Measurements from ENCODE around the gene EPS8. TPM values are rescaled to one million over a fixed set of nuclear protein-coding genes. Genes with fewer than 3 reads are reported as not detected.

EPS8 gene
- polyA plus RNA-seq, 1 donor (not counting 4 experiments of a cell fraction or from before 2014, with no cell fraction given): 4.0 TPM

DNA sequence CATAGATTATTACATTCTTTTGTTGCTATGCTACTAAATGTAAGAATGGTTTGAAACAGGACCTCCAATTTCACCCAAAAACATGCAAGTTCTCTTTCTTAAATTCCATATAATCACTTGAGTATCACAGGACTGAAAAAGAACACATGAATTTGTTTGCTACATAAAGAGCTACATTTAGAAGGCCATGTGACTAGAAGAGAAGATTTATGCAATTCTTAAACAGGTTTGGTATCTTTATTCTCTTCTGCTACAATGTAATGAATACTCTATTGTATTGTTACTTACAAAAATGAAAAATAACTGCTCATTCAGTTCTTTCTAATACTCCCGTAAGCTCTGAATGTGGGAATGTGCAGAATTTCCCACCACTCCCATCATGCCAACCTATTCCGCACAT is 9.3 kb downstream of the EPS8 start:
- Histone ChIP-seq H3K27ac (ENCODE audit: control insufficient read depth, insufficient read depth, low read length) (no peak overlapping the region), H2AFZ (ENCODE audit: control insufficient read depth, low read length) (no peak overlapping the region), H3K4me3 (ENCODE audit: control insufficient read depth in 2 of 3, extremely low read depth in 1 of 3, insufficient read depth in 2 of 3, low read depth in 1 of 3, low read length in 3 of 3) (no peak overlapping the region), H3K79me2 (ENCODE audit: control insufficient read depth, insufficient read depth, low read length) (no peaks in the 10 kb centered on the region), H3K4me2 (ENCODE audit: control insufficient read depth, extremely low read depth, insufficient read depth, low read depth, low read length) (no peak overlapping the region), H3K27me3 (ENCODE audit: control insufficient read depth, extremely low read depth, insufficient read depth, low read length) (no peaks in the 10 kb centered on the region), H3K9ac (ENCODE audit: control insufficient read depth, extremely low read depth, insufficient read depth, low read length) (no peak overlapping the region), H3K4me1 (ENCODE audit: control insufficient read depth, extremely low read depth, insufficient read depth, low read length) (no peaks in the 10 kb centered on the region), H4K20me1 (ENCODE audit: control insufficient read depth, extremely low read depth, insufficient read depth, low read length) (no peaks in the 10 kb centered on the region), H3K36me3 (ENCODE audit: control insufficient read depth in 2 of 2, extremely low read depth in 1 of 2, insufficient read depth in 2 of 2, low read length in 2 of 2) (no peaks in the 10 kb centered on the region), H3K9me3 (ENCODE audit: control insufficient read depth, low read depth, low read length) (no peaks in the 10 kb centered on the region), H3K9me1 (ENCODE audit: control insufficient read depth, extremely low read depth, insufficient read depth, low read length) (no peaks in the 10 kb centered on the region)
- DNase-seq (ENCODE audit: low read depth, low spot score) (no peak), FAIRE-seq (no peak)
- TF ChIP-seq CTCF (optimal IDR thresholded peaks at IDR 0.05 in 1 of 3, IDR thresholded peaks at IDR 0.05 in 1 of 3, conservative IDR thresholded peaks at IDR 0.05 in 1 of 3; ENCODE audit: extremely low read depth in 1 of 3, insufficient read depth in 2 of 3, low read length in 3 of 3): no peak
- TF ChIP-seq EZH2 (IDR thresholded peaks at IDR 0.05; ENCODE audit: low read length): no peak
- dilution Hi-C loops (cut with MboI; ENCODE audit: extremely low pct_ligation_motif_present, low sequenced_read_pairs): no loop called here

DNA sequence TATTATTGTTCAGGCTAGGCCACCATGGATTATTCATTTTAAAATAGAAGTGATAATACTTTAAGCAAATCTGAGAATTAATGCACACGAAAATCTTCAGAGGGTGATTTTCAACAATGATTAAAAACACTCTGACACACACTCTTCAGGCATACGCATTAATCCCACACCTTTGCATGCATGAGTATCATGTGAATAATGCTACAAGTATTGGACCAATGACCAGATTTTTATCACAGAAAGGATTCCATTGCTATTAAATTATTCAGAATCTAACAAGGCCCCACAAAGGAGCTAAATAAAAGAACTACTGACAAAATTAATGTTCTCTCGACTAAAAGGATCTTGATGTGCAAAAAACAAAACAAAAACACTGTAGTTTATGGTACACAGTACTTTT is 11.1 kb downstream of the EPS8 start:
- Histone ChIP-seq H3K4me2 (ENCODE audit: control insufficient read depth, extremely low read depth, insufficient read depth, low read depth, low read length) (no peak overlapping the region), H3K9ac (ENCODE audit: control insufficient read depth, extremely low read depth, insufficient read depth, low read length) (no peak overlapping the region), H3K36me3 (ENCODE audit: control insufficient read depth in 2 of 2, extremely low read depth in 1 of 2, insufficient read depth in 2 of 2, low read length in 2 of 2) (no peaks in the 10 kb centered on the region), H3K27ac (ENCODE audit: control insufficient read depth, insufficient read depth, low read length) (no peak overlapping the region), H2AFZ (ENCODE audit: control insufficient read depth, low read length) (no peak overlapping the region), H4K20me1 (ENCODE audit: control insufficient read depth, extremely low read depth, insufficient read depth, low read length) (no peaks in the 10 kb centered on the region), H3K4me3 (ENCODE audit: control insufficient read depth in 2 of 3, extremely low read depth in 1 of 3, insufficient read depth in 2 of 3, low read depth in 1 of 3, low read length in 3 of 3) (no peak overlapping the region), H3K27me3 (ENCODE audit: control insufficient read depth, extremely low read depth, insufficient read depth, low read length) (no peaks in the 10 kb centered on the region), H3K9me1 (ENCODE audit: control insufficient read depth, extremely low read depth, insufficient read depth, low read length) (no peaks in the 10 kb centered on the region), H3K4me1 (ENCODE audit: control insufficient read depth, extremely low read depth, insufficient read depth, low read length) (no peaks in the 10 kb centered on the region), H3K9me3 (ENCODE audit: control insufficient read depth, low read depth, low read length) (no peaks in the 10 kb centered on the region), H3K79me2 (ENCODE audit: control insufficient read depth, insufficient read depth, low read length) (no peaks in the 10 kb centered on the region)
- DNase-seq (ENCODE audit: low read depth, low spot score): no peak
- no peak for TF ChIP-seq CTCF (optimal IDR thresholded peaks at IDR 0.05 in 1 of 3, IDR thresholded peaks at IDR 0.05 in 1 of 3, conservative IDR thresholded peaks at IDR 0.05 in 1 of 3; ENCODE audit: extremely low read depth in 1 of 3, insufficient read depth in 2 of 3, low read length in 3 of 3)
- no peak for TF ChIP-seq EZH2 (IDR thresholded peaks at IDR 0.05; ENCODE audit: low read length)
- dilution Hi-C loops (cut with MboI; ENCODE audit: extremely low pct_ligation_motif_present, low sequenced_read_pairs): no loop called here
- FAIRE-seq: no peak
